ENCODE measurements around the gene TRAPPC11.

Gene TRAPPC11

DNA sequence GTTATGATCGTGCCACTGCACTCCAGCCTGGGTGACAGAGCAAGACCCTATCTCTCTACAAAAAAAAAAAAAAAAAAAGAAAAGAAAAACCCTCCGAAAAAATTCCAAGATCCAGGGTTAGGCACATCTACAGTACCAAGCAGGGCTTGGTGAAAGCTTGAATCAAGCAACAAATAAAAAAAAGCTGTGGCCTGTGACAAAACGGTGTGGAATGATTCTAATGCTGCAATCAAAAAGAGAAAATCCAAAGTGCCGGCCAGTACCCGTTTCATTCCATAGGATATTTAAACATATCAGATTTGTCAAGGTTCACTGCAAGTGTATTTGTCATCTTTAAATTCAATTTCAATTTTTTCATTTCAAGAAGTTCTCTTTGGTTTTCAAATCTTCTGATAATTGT, 20.7 kb upstream of the TRAPPC11 start:
- DNase-seq = no peak

DNA sequence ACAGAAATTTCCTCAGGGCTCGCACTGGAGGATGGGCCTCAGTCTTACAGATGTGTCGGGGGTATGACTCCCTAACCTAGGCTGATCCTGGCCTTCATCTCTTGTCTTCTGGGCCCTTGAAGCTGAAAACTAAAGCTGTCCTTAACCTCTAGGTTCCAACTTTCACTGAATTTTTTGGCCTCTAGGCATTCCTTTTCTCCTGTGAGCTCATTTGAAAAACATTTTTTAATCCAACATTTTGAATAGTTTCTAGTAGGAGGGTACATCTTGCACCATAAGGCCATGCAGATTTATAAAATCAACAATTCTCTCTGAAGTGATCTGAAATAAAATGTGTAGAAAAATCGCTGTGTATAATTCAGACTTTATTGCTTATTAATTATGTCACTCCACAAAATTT, 19.8 kb upstream of the TRAPPC11 start:
- DNase-seq = no peak

DNA sequence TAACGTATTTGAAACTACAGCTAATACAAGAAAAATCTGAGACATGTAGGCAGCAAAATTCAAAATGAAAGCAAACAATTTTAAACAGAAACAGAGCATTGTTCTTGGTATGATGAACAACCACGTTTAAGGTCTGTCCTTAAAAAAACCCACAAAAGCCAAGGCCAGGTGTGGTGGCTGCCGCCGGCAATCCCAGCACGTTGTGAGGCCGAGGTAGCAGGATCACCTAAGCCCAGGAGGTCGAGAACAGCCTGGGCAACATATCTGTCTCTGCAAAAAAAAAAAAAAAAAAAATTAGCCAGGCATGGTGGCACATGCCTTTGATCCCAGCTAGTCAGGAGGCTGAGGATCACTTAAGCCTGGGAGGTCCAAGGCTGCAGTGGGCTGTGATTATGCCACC, 13.8 kb upstream of the TRAPPC11 start:
- no peak for DNase-seq

- no peak for DNase-seq
Observed at GRCh38 chr4:183657564-183657963, 1.5 kb upstream of the TRAPPC11 start.

DNA sequence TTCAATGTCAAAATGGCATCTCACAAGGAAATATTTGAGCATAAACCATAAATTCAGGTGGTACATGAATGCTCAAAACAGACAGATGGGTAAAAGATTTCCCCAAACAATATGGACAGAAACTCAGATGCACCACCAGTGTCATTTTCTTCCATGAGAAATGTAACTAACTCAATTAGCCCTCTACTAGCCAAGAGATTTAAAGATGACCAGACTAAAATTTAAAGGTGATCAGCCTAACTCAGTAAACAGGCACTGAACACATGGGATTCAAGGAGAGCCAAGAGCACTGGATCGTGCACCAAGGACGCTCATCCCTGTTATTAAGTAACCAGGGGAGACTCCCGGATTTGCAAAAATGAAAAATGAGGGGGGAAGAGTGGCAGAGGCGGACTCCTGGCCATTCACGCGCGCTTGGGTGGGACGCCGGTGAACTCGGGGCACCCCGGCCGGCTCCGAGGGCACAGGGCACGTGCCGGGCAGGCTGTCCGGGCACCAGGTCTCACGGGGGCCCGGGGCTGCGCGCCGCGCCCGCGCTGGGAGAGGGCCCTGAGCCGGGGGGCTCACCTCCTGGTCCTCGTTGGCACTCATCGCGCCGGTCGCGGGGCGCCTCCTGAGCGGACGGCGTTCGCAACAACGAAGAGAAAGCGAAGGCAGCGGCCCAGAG, 598 bp upstream of the TRAPPC11 start:
- peak; percentile 4 for DNase-seq

DNA sequence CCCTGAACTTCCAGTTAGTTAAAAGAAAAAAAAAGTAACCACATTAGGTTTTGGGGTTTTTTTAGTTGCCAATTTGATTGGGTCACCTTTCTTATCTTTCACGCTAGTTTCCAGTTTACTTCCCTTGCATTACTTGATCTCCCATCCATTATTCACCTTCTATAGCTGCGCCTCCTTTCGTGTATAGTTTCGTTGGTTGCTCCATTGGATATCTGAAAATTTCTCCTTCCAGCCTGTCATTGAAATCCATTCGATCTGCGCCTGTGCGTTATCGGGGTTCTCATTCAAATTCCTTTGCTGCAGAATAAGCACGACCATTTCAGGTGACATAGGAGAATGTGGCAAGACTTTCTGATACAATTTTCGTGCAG, 764 bp downstream of the TRAPPC11 start:
- DNase-seq = no peak

DNA sequence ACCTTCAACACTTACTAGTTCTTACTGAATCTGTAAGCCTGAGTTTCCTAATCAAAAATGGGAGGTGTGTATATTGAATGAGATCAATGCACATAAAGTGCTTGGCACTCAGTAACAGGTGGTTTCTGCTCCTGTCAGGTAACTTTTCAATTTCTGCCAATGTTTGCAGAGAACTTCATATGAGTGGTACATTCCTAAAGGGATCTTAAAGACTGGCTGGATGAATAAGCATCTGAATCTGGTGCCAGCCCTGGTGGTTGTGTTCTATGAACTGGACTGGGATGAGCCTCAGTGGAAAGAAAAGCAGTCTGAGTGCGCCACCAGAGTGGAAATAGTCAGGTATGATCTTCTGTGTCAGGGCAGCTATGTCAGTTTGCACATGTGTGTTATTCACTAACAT, 7.0 kb downstream of the TRAPPC11 start:
- DNase-seq = no peak

DNA sequence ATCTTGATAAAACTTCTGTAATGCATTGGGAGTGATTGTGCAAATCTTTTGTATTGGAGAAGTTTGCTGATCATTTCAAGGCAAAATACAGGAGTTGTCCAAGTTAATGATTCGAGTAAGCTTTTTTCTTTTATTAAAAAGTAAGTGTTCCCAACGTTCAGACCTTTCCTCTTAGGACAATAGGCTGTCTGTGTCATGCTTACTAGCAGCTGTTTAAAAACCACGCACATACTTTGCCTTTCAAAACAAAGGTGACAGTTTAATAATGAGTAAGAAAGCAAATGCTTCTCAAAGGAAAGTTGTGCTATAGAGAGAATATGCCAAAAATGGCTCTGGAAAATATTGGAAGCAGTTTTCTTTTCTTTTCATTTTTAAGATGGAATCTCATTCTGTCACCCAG, 11.2 kb downstream of the TRAPPC11 start:
- DNase-seq = no peak

DNA sequence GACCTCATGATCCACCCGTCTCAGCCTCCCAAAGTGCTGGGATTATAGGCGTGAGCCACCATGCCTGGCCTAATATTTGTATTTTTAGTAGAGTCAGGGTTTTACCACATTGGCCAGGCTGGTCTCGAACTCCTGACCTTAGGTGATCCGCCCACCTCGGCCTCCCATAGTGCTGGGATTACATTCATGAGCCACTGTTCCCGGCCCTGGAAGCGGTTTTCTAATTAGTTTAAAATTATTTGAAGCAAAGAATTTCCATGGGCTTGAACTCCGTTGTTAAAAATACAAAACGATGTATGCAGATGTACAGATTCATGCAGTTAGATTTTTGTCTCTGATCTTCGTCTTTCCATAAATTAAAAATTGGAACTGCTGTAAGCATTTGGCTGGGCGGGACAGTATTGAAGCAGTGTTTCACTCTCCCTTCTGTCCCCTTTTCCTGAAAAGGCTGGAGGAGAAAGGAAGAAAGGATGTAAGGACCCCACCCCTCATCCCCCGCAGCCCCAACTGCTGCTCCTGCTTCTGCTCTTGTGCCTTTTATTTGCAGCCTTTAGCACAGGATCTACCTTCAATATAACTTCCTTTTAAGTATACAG, 12.0 kb downstream of the TRAPPC11 start:
- DNase-seq = no peak

- no peak for DNase-seq
Observed at GRCh38 chr4:183674153-183674552, 15.1 kb downstream of the TRAPPC11 start.

GRCh38 chr4:183675625-183676024, 16.5 kb downstream of the TRAPPC11 start:
- no peak for DNase-seq

- DNase-seq = no peak
Observed at GRCh38 chr4:183681119-183681518, 22.0 kb downstream of the TRAPPC11 start.

DNA sequence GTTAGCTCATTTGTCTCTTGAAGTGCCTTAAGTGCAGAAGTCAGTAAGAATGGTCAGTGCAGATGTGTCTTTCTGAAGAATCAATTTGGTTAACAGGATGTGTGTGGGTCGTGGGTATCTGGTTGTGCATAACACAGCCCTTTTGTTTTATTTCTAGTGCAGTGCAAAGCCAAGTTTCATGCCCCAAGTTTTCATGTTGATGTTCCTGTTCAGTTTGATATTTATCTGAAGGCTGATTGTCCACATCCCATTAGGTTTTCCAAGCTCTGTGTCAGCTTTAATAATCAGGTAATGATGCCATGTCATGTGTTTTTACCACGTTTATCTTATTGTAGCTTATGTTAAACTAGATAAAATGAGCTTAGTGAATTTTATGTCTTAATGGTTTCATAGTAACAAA, 27.4 kb downstream of the TRAPPC11 start:
- no peak for DNase-seq

DNA sequence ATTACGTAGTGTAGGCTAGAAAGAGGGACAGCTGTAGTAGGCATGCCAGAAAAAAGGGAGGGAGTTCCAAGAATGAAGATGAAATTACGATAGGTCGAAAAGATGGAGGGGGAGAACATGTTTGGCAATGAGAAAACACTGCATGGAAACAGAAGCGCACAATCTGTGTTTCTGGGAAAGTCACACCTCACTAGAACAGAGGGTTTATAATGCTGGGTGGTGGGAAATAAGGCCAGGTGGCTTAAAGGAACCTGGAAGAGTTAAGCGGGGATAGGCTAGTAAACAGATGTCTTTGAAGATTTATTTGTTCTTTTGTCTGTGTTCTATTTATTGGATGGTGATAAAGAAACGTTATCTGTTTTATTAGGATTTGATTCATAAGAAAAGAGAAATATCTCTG, 29.1 kb downstream of the TRAPPC11 start:
- no peak for DNase-seq

DNA sequence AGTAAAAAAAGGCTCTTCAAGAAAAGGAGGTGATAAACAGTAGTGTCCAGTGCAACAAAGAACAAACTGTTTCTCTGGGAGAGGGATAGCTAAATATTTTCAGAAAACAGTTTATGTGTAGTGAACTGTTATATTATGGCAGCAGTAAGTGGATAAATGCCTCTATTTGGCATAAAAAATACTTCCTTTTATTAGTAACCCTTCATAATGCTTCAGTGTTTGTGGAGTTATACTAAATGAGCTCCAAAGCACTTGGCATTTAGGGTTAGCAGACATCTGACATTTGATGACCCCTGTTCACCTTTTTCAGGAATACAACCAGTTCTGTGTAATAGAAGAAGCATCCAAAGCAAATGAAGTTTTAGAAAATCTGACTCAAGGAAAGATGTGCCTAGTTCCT, 31.9 kb downstream of the TRAPPC11 start:
- DNase-seq = no peak

DNA sequence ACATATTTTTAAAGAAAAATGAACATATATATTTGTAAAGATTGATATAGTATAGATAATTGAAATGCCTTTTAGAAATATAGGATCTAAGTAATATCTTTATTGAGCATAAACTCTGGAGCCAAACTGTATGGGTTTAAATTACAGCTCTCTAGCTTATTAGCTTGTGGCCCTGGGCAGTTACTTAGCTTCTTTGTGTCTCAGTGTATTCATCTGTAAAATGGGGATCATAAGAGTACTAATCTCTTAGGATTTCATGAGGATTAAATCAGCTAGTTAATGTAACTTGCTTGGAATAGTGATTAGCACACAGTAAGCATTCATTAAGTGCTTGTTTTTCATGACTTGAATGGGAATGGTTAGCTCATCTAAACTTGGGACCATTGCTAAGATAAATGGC, 32.8 kb downstream of the TRAPPC11 start:
- DNase-seq = no peak

DNA sequence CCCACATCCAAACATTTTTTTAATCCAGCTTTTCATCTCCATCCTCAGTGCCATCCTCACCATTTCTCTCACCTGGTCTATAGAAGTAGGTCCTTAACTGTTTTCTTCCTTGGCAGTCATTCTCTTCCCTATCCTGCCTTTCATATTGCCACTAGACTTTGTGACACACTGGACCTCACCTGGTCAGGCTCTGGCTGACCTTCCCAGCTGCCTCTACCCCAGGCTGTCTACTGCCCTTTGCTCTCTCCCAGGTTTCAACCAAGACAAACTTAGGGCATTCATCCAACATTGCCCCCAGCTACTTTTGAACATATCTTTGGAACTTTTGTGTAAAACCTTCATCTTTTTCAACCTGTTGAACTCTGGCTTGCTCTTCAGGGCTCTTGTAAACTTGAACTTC, 39.8 kb downstream of the TRAPPC11 start:
- no peak for DNase-seq

DNA sequence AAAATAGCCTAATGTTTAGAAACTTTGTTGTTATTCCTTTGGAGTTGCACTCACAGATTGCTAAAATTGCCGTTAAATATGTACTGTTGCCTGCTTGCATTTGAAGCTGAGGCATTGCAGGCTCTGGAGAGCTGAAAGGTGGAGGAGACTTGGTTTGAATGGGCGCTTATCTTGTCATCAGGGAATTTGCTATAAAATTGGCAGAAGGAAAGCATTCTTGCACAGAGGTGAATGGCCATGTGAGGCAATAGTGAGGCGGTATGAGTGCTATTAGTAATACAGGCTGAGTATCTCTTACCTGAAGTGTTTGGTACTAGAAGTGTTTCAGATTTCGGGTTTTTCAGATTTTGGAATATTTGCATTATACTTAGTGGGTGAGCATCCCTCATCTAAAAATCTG, 41.3 kb downstream of the TRAPPC11 start:
- no peak for DNase-seq

- no peak for DNase-seq
Observed at GRCh38 chr4:183702492-183702891, 43.4 kb downstream of the TRAPPC11 start.

DNA sequence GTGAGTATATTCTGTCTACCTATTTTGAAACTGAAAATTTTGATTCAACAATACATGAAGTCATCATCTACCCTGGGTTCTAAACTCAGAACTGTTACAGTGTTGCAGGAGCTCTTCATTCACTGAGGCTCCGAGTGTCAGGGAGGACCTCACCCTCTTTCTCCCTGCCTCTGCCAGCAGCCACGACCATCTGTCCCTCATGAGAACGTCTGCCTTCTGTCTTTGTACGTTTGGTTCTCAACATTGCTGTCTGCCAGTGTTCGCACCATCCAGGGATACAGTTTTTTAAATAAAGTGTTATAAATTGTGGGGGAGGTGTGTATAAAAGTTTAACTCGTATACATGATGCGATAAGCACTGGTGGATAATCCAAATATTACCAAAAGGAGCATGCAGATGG, 55.5 kb downstream of the TRAPPC11 start:
- no peak for DNase-seq

- DNase-seq = no peak
Observed at GRCh38 chr4:183716302-183716701, 57.2 kb downstream of the TRAPPC11 start.

- no peak for DNase-seq
Observed at GRCh38 chr4:183718876-183719275, 59.8 kb downstream of the TRAPPC11 start.

- DNase-seq = peak; percentile 14
Observed at GRCh38 chr4:183721207-183722081, 62.4 kb downstream of the TRAPPC11 start.

All from activated T-cell treated with anti-CD3 and anti-CD28 coated beads for 4 hours (primary cell).